T-helper 17 cell (primary cell): ENCODE measurements around the gene DAPK1. TPM values are rescaled to one million over a fixed set of nuclear protein-coding genes. Genes with fewer than 3 reads are reported as not detected.

Experiments used
- ATAC-seq: fragments of 150-1000 bp; cut with Tn5 transposase; 2 replicates; pipeline ENCODE4 v1.10.0; 2021; ENCODE audit warnings: mild to moderate bottlenecking, moderate library complexity
- DNase-seq, 3 donors: peaks; one replicate each; pipeline versions ENCODE4 v3.0.0 to v3.0.0-alpha.2; 2020 to 2021
- H3K9me3 ChIP-seq: one replicate; pipeline ENCODE4 v1.7.0; 2013; ENCODE audit warnings: low read length, mild to moderate bottlenecking; ENCODE audit not compliant: control insufficient read depth, poor library complexity, severe bottlenecking
- H3K27ac Mint-ChIP-seq: one replicate; pipeline ENCODE4 v1.8.0; 2022; ENCODE audit warnings: mild to moderate bottlenecking, moderate library complexity, mixed read lengths
- H3K27me3 Mint-ChIP-seq: one replicate; pipeline ENCODE4 v1.8.0; 2022; ENCODE audit warnings: mixed read lengths
- H3K36me3 Mint-ChIP-seq: one replicate; pipeline ENCODE4 v1.8.0; 2022; ENCODE audit warnings: low read depth, mixed read lengths
- H3K4me1 Mint-ChIP-seq: one replicate; pipeline ENCODE4 v1.8.0; 2022; ENCODE audit warnings: mild to moderate bottlenecking, mixed read lengths
- H3K4me3 Mint-ChIP-seq: one replicate; pipeline ENCODE4 v1.8.0; 2022; ENCODE audit warnings: mild to moderate bottlenecking, moderate library complexity, mixed read lengths
- total RNA-seq, 4 donors: library from RNA in 2 of 4; stranded (reverse) in 2 of 4; gene quantifications; one replicate each; pipeline ENCODE4 v1.2.3 and lab custom pipeline; 2022 to 2026

The DAPK1 gene
- total RNA-seq, 2 donors from 2014 or later: 1.7 to 3.2 TPM

GRCh38 chr9:87501806-87502205 is 4.1 kb downstream of the DAPK1 start:
- no peak for ATAC-seq
- no peak for DNase-seq
- Mint-ChIP-seq H3K4me3 (no peak overlapping the region), H3K36me3 (peaks cover 7% of the 10 kb centered on the region), H3K27me3 (peaks cover 47% of the 10 kb centered on the region), H3K4me1 (peaks cover 2% of the 10 kb centered on the region), H3K27ac (no peak overlapping the region)
- no peaks in the 10 kb centered on the region for H3K9me3 ChIP-seq

GRCh38 chr9:87502391-87503221 is 4.9 kb downstream of the DAPK1 start:
- DNase-seq (no peak), ATAC-seq (peak; percentile 27)
- Mint-ChIP-seq H3K27me3 (peaks cover 42% of the 10 kb centered on the region), H3K4me3 (no peak overlapping the region), H3K36me3 (peaks cover 7% of the 10 kb centered on the region), H3K4me1 (peaks cover 2% of the 10 kb centered on the region), H3K27ac (no peak overlapping the region)
- H3K9me3 ChIP-seq: no peaks in the 10 kb centered on the region

GRCh38 chr9:87503430-87503829 is 5.8 kb downstream of the DAPK1 start:
- H3K27ac Mint-ChIP-seq: no peak overlapping the region
- DNase-seq (no peak), ATAC-seq (no peak)
- no peak overlapping the region for H3K4me3 Mint-ChIP-seq
- peaks cover 7% of the 10 kb centered on the region for H3K36me3 Mint-ChIP-seq
- H3K9me3 ChIP-seq: no peaks in the 10 kb centered on the region
- H3K27me3 Mint-ChIP-seq: peaks cover 42% of the 10 kb centered on the region
- peaks cover 2% of the 10 kb centered on the region for H3K4me1 Mint-ChIP-seq

- Mint-ChIP-seq H3K27me3 (peaks cover 38% of the 10 kb centered on the region), H3K4me3 (no peak overlapping the region), H3K4me1 (peaks cover 2% of the 10 kb centered on the region), H3K36me3 (peaks cover 7% of the 10 kb centered on the region), H3K27ac (no peak overlapping the region)
- DNase-seq (no peak), ATAC-seq (no peak)
- no peaks in the 10 kb centered on the region for H3K9me3 ChIP-seq
Observed at GRCh38 chr9:87503927-87504326, 6.3 kb downstream of the DAPK1 start.

- Mint-ChIP-seq H3K4me1 (peaks cover 2% of the 10 kb centered on the region), H3K27ac (no peak overlapping the region), H3K36me3 (peaks cover 7% of the 10 kb centered on the region), H3K27me3 (peaks cover 28% of the 10 kb centered on the region), H3K4me3 (no peak overlapping the region)
- no peak for ATAC-seq
- no peaks in the 10 kb centered on the region for H3K9me3 ChIP-seq
- no peak for DNase-seq
Observed at GRCh38 chr9:87504938-87505337, 7.3 kb downstream of the DAPK1 start.

GRCh38 chr9:87505869-87506678 is 8.4 kb downstream of the DAPK1 start:
- H3K9me3 ChIP-seq: no peaks in the 10 kb centered on the region
- no peak overlapping the region for H3K4me3 Mint-ChIP-seq
- peaks cover 17% of the 10 kb centered on the region for H3K27me3 Mint-ChIP-seq
- H3K4me1 Mint-ChIP-seq: peaks cover 2% of the 10 kb centered on the region
- no peak for ATAC-seq
- DNase-seq: no peak
- H3K27ac Mint-ChIP-seq: no peak overlapping the region
- H3K36me3 Mint-ChIP-seq: peaks cover 7% of the 10 kb centered on the region

GRCh38 chr9:87507576-87507975 is 9.9 kb downstream of the DAPK1 start:
- Mint-ChIP-seq H3K27me3 (peaks cover 14% of the 10 kb centered on the region), H3K4me1 (peaks cover under 1% of the 10 kb centered on the region), H3K36me3 (peaks cover 5% of the 10 kb centered on the region), H3K27ac (no peak overlapping the region), H3K4me3 (no peak overlapping the region)
- DNase-seq (no peak), ATAC-seq (no peak)
- no peaks in the 10 kb centered on the region for H3K9me3 ChIP-seq

GRCh38 chr9:87510252-87510683 is 12.6 kb downstream of the DAPK1 start:
- no peak for ATAC-seq
- H3K27me3 Mint-ChIP-seq: peaks cover 7% of the 10 kb centered on the region
- H3K4me1 Mint-ChIP-seq: no peaks in the 10 kb centered on the region
- H3K4me3 Mint-ChIP-seq: no peak overlapping the region
- no peak for DNase-seq
- no peaks in the 10 kb centered on the region for H3K9me3 ChIP-seq
- no peaks in the 10 kb centered on the region for H3K36me3 Mint-ChIP-seq
- H3K27ac Mint-ChIP-seq: no peak overlapping the region

- no peaks in the 10 kb centered on the region for H3K4me1 Mint-ChIP-seq
- DNase-seq: no peak
- H3K4me3 Mint-ChIP-seq: no peak overlapping the region
- no peak overlapping the region for H3K27ac Mint-ChIP-seq
- ATAC-seq: no peak
- no peaks in the 10 kb centered on the region for H3K9me3 ChIP-seq
- no peaks in the 10 kb centered on the region for H3K36me3 Mint-ChIP-seq
- peaks cover 21% of the 10 kb centered on the region for H3K27me3 Mint-ChIP-seq
Observed at GRCh38 chr9:87512311-87512710, 14.6 kb downstream of the DAPK1 start.

GRCh38 chr9:87513161-87513560 is 15.5 kb downstream of the DAPK1 start:
- H3K27ac Mint-ChIP-seq: no peak overlapping the region
- no peaks in the 10 kb centered on the region for H3K36me3 Mint-ChIP-seq
- ATAC-seq: no peak
- no peak overlapping the region for H3K4me3 Mint-ChIP-seq
- peaks cover 24% of the 10 kb centered on the region for H3K27me3 Mint-ChIP-seq
- H3K4me1 Mint-ChIP-seq: no peaks in the 10 kb centered on the region
- DNase-seq: no peak
- H3K9me3 ChIP-seq: no peaks in the 10 kb centered on the region

GRCh38 chr9:87513880-87514535 is 16.3 kb downstream of the DAPK1 start:
- Mint-ChIP-seq H3K4me1 (no peaks in the 10 kb centered on the region), H3K4me3 (no peak overlapping the region), H3K27me3 (peaks cover 24% of the 10 kb centered on the region), H3K36me3 (no peaks in the 10 kb centered on the region), H3K27ac (no peak overlapping the region)
- no peaks in the 10 kb centered on the region for H3K9me3 ChIP-seq
- ATAC-seq (no peak), DNase-seq (no peak)

GRCh38 chr9:87515006-87515405 is 17.3 kb downstream of the DAPK1 start:
- H3K27ac Mint-ChIP-seq: no peak overlapping the region
- peaks cover 25% of the 10 kb centered on the region for H3K27me3 Mint-ChIP-seq
- DNase-seq (no peak), ATAC-seq (no peak)
- no peaks in the 10 kb centered on the region for H3K4me1 Mint-ChIP-seq
- no peak overlapping the region for H3K4me3 Mint-ChIP-seq
- H3K9me3 ChIP-seq: no peaks in the 10 kb centered on the region
- no peaks in the 10 kb centered on the region for H3K36me3 Mint-ChIP-seq

GRCh38 chr9:87515588-87516221 is 18.0 kb downstream of the DAPK1 start:
- H3K27me3 Mint-ChIP-seq: peaks cover 29% of the 10 kb centered on the region
- no peaks in the 10 kb centered on the region for H3K4me1 Mint-ChIP-seq
- no peaks in the 10 kb centered on the region for H3K36me3 Mint-ChIP-seq
- H3K4me3 Mint-ChIP-seq: no peak overlapping the region
- no peak overlapping the region for H3K27ac Mint-ChIP-seq
- ATAC-seq (no peak), DNase-seq (no peak)
- no peaks in the 10 kb centered on the region for H3K9me3 ChIP-seq
